ENCODE measurements around the gene APC2.

GRCh38 chr19:1441022-1441426 lies 8.9 kb upstream of the APC2 start:
- TF ChIP-seq EZH2 (IDR thresholded peaks at IDR 0.05) (no peak), CTCF (IDR thresholded peaks at IDR 0.05) (no peak), EZH2phosphoT487 (IDR thresholded peaks at IDR 0.05) (no peak)
